Neutrophil (primary cell): ENCODE data around the gene DMD.

Experiments used
- H3K27ac ChIP-seq: fragments of 200-600 bp; sonication (generic); 2 replicates; pipeline ENCODE4 v1.5.1; 2016; ENCODE audit warnings: mild to moderate bottlenecking, moderate library complexity
- H3K27me3 ChIP-seq: fragments of 200-600 bp; sonication (generic); 2 replicates; pipeline ENCODE4 v1.6.0; 2016; ENCODE audit warnings: mild to moderate bottlenecking
- H3K36me3 ChIP-seq: fragments of 200-600 bp; sonication (generic); 2 replicates; pipeline ENCODE4 v1.5.1; 2017
- H3K4me1 ChIP-seq, 2 experiments: fragments of 200-600 bp in 1 of 2; sonication (generic) in 1 of 2; 1 replicate in 1 of 2; 2 replicates in 1 of 2; pipeline versions ENCODE4 v1.5.1 to v1.6.1; 2013 to 2016; ENCODE audit warnings: low read depth in 1 of 2, low read length in 1 of 2, mild to moderate bottlenecking in 1 of 2, moderate library complexity in 1 of 2; ENCODE audit not compliant: control insufficient read depth in 1 of 2, insufficient read depth in 1 of 2
- H3K4me3 ChIP-seq, 2 experiments: fragments of 200-600 bp in 1 of 2; sonication (generic) in 1 of 2; 1 replicate in 1 of 2; 2 replicates in 1 of 2; pipeline ENCODE4 v1.5.1; 2013 to 2016; ENCODE audit warnings: low read depth in 1 of 2, low read length in 1 of 2, mild to moderate bottlenecking in 1 of 2, moderate library complexity in 1 of 2
- H3K9me3 ChIP-seq: fragments of 200-600 bp; sonication (generic); 2 replicates; pipeline ENCODE4 v1.5.1; 2016
- TF ChIP-seq, protein P1 (sequence below): fragments of 200-600 bp; sonication (generic); IDR thresholded peaks from 2 replicates; pipeline ENCODE4 v1.5.1; 2016; ENCODE audit warnings: antibody characterized with exemption

Gene DMD

DNA sequence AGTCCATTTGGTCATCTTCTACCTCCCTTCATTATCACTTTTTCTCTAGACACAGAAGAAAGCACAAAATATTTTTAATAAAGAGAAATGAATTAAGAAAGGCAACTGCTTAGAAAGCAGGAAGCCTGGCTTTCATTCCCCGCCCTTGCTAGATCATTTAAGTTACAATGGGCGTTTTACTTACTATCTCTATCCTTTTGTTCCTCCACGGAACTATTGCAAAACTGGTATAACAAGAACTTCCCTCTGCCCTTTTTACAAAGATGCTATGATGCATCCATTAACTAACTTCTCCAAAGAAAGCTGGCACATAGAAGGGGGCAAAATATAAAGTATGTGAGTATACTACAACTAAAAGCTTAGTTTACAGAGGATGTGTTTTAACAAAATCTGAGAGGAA is 1705.0 kb downstream of the DMD start:
- Histone ChIP-seq H3K9me3 (no peaks in the 10 kb centered on the region), H3K27ac (no peak overlapping the region), H3K4me1 (no peaks in the 10 kb centered on the region), H3K36me3 (no peaks in the 10 kb centered on the region), H3K4me3 (no peak overlapping the region), H3K27me3 (no peaks in the 10 kb centered on the region)
- TF ChIP-seq, protein P1, sequence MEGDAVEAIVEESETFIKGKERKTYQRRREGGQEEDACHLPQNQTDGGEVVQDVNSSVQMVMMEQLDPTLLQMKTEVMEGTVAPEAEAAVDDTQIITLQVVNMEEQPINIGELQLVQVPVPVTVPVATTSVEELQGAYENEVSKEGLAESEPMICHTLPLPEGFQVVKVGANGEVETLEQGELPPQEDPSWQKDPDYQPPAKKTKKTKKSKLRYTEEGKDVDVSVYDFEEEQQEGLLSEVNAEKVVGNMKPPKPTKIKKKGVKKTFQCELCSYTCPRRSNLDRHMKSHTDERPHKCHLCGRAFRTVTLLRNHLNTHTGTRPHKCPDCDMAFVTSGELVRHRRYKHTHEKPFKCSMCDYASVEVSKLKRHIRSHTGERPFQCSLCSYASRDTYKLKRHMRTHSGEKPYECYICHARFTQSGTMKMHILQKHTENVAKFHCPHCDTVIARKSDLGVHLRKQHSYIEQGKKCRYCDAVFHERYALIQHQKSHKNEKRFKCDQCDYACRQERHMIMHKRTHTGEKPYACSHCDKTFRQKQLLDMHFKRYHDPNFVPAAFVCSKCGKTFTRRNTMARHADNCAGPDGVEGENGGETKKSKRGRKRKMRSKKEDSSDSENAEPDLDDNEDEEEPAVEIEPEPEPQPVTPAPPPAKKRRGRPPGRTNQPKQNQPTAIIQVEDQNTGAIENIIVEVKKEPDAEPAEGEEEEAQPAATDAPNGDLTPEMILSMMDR, result no peak

DNA sequence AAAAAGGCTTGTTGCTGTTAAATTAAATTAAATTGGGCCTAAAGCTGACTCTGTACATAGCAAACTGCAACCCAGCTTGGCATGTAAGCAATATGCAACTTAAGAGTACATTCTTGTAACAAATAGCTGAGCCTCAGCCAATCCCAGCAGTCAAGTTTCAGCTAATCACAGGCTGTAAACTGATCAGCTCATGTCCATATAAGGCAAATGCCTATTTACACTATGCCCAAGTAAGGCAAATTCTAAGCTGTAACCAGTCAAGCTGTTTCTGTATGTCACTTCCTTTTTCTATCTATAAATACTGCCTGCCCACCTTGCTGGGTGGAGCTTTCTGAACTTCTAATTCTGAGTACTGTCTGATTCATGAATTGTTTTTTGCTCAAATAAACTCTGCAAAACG is 1710.4 kb downstream of the DMD start:
- Histone ChIP-seq H3K27me3 (no peaks in the 10 kb centered on the region), H3K4me3 (no peak overlapping the region), H3K4me1 (no peaks in the 10 kb centered on the region), H3K9me3 (no peaks in the 10 kb centered on the region), H3K27ac (no peak overlapping the region), H3K36me3 (no peaks in the 10 kb centered on the region)
- TF ChIP-seq, protein P1, result no peak

DNA sequence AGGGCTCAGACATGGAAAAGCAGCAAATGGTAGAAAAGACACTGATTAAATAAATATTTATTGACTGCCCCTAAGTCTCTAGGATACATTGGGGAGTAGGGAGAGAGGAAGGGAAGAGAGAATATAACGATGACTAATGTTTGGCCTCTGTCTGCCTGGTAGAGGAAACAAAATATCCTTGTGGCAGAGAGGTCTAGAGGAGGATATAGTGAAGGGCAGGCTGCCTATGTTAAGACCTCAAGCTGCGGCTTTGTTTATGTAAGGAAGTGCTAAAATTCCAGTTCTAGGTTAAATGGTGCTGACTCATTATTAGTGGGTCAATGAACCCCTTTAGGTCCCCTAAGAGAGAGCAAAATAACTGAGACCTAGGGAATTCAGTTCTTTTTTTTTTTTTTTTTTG is 1712.2 kb downstream of the DMD start:
- no peaks in the 10 kb centered on the region for H3K36me3 ChIP-seq
- H3K9me3 ChIP-seq, result no peaks in the 10 kb centered on the region
- TF ChIP-seq, protein P1, result no peak
- no peaks in the 10 kb centered on the region for H3K4me1 ChIP-seq
- H3K27me3 ChIP-seq, result no peaks in the 10 kb centered on the region
- H3K27ac ChIP-seq, result no peak overlapping the region
- no peak overlapping the region for H3K4me3 ChIP-seq

DNA sequence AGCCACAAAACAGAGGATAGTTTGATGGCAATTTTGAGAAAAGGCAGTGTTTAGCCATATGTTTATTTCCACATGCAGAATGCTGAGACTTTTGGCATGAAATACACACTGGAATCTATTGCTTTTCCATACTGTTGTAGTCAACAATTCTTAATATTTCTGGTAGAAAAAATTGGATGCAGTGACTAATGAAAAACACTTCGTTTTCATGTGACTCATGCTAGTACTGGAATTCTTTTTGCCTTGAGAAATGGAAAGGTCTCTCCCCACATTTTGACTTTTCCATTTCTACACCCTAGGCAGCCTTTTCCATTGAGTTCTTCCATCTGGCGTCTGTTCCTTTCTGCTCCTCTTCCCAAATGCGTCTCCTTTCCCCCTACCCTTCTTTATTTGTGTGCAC is 1714.3 kb downstream of the DMD start:
- H3K27me3 ChIP-seq, result no peaks in the 10 kb centered on the region
- no peak overlapping the region for H3K4me3 ChIP-seq
- no peaks in the 10 kb centered on the region for H3K36me3 ChIP-seq
- H3K9me3 ChIP-seq, result no peaks in the 10 kb centered on the region
- no peak overlapping the region for H3K27ac ChIP-seq
- no peaks in the 10 kb centered on the region for H3K4me1 ChIP-seq
- TF ChIP-seq, protein P1, result no peak

DNA sequence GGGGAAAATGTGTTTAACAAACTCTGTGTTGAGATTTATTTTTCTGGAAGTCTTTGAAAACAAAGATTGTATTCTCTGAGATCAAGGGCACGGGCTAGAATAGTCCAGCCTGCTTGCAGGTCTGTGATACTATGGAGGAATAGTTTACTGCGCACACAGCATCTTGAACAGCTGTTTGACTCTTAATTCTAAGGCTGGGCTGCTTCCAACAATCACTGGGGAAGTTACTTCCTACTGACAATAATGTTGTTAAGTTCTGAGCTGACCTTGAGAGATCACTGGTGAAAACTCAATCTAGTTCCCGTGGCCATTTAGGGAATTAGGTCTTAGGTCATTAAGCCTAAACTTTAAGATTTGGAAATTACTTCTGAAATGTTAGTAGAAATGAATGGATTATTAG is 1723.4 kb downstream of the DMD start:
- H3K4me1 ChIP-seq, result no peaks in the 10 kb centered on the region
- TF ChIP-seq, protein P1, result no peak
- no peaks in the 10 kb centered on the region for H3K9me3 ChIP-seq
- no peaks in the 10 kb centered on the region for H3K36me3 ChIP-seq
- no peak overlapping the region for H3K4me3 ChIP-seq
- no peaks in the 10 kb centered on the region for H3K27me3 ChIP-seq
- H3K27ac ChIP-seq, result no peak overlapping the region

DNA sequence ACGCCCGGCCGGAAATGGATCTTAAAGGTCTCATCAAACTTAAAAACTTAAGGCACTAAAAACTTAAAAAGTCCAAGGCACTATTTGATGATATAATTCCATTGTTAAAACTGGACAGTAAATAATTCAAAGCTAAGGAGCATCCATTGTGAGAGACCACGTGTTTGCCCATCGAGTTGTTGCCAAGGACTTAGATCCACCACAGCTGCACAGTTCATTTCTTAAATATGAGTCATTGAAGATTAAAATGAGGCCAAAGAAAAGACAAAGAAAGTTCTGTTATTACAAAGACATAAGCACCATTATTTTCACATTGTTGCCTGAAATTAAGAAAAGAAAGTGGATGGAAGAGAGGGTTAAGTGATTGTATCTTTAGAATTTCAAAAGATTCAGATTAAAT is 1728.0 kb downstream of the DMD start:
- H3K27me3 ChIP-seq, result no peaks in the 10 kb centered on the region
- no peaks in the 10 kb centered on the region for H3K36me3 ChIP-seq
- TF ChIP-seq, protein P1, result no peak
- no peak overlapping the region for H3K4me3 ChIP-seq
- H3K4me1 ChIP-seq, result no peaks in the 10 kb centered on the region
- no peaks in the 10 kb centered on the region for H3K9me3 ChIP-seq
- no peak overlapping the region for H3K27ac ChIP-seq
